Right renal pelvis (tissue), 4 donors: Measurements from ENCODE around the gene FAM83G. TPM values are rescaled to one million over a fixed set of nuclear protein-coding genes. Genes with fewer than 3 reads are reported as not detected.

Experiments
- DNase-seq, 4 donors: peaks; one replicate each; pipeline ENCODE4 v3.0.0-alpha.2; 2013; ENCODE audit warnings: low read depth in 4 of 4, low spot score in 3 of 4, missing footprints in 1 of 4
- polyA plus RNA-seq, 4 donors: library from polyadenylated mRNA; unstranded; fragments of 120-200 nt; gene quantifications; one replicate each; pipeline ENCODE4 v1.2.1, GENCODE V29; 2013; ENCODE audit not compliant: insufficient read length in 4 of 4

The FAM83G gene
- polyA plus RNA-seq, 4 donors: 6.9 to 8.5 (median 7.4) TPM

- no peak for DNase-seq
Measured at GRCh38 chr17:18993905-18994526, 10.5 kb downstream of the FAM83G start.

- DNase-seq: no peak
Measured at GRCh38 chr17:18992454-18993130, 12.0 kb downstream of the FAM83G start.

- DNase-seq: no peak
Measured at GRCh38 chr17:18991531-18992315, 12.8 kb downstream of the FAM83G start.

- no peak for DNase-seq
Measured at GRCh38 chr17:18990331-18990730, 14.2 kb downstream of the FAM83G start.

- DNase-seq: no peak
Measured at GRCh38 chr17:18988546-18989173, 15.9 kb downstream of the FAM83G start.

GRCh38 chr17:18987862-18988545, 16.6 kb downstream of the FAM83G start:
- DNase-seq: no peak

- DNase-seq: no peak
Measured at GRCh38 chr17:18987230-18987610, 17.3 kb downstream of the FAM83G start.

- no peak for DNase-seq
Measured at GRCh38 chr17:18986541-18987229, 17.9 kb downstream of the FAM83G start.

- DNase-seq: no peak
Measured at GRCh38 chr17:18985475-18985874, 19.1 kb downstream of the FAM83G start.

GRCh38 chr17:18984273-18985114, 20.1 kb downstream of the FAM83G start:
- DNase-seq: no peak

GRCh38 chr17:18981642-18982424, 22.7 kb downstream of the FAM83G start:
- DNase-seq: no peak

- no peak for DNase-seq
Measured at GRCh38 chr17:18981335-18981641, 23.3 kb downstream of the FAM83G start.

- no peak for DNase-seq
Measured at GRCh38 chr17:18980682-18981334, 23.8 kb downstream of the FAM83G start.

GRCh38 chr17:18978655-18979054, 25.9 kb downstream of the FAM83G start:
- no peak for DNase-seq

GRCh38 chr17:18978050-18978449, 26.5 kb downstream of the FAM83G start:
- DNase-seq: no peak

- DNase-seq: no peak
Measured at GRCh38 chr17:18977646-18978045, 26.9 kb downstream of the FAM83G start.

GRCh38 chr17:18977021-18977420, 27.5 kb downstream of the FAM83G start:
- no peak for DNase-seq

GRCh38 chr17:18976201-18976600, 28.4 kb downstream of the FAM83G start:
- DNase-seq: no peak
